ENCODE results near the gene GART. TPM values are rescaled to one million over a fixed set of nuclear protein-coding genes. Genes with fewer than 3 reads are reported as not detected.
A peak's percentile ranks its signal among the peaks of the same experiment; 100 is the strongest.

GART gene
- polyA plus RNA-seq, 1 donor: 62.2 TPM

DNA sequence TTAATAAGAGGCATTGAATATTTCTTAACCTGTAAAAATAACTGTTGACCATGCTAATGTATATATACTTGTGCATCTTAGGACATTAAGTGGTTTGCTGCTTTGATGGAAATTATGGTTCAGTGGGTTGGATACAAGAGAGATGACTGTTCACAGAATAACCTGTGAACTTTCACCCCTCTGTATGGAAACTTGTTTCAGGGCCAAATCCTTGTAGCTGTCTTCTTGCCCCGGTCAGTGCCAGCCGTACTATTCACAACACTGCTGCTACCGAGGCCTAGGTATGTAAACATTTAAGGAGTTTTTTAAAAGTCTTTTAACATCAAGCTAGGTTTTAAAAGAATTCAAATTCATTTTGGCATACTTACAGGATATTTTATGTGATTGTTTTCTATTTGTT, 30.4 kb upstream of the GART start:
- H3K4me1 ChIP-seq (ENCODE audit: control insufficient read depth, insufficient read depth, low read length): peaks cover 9% of the 10 kb centered on the region
- no peak for DNase-seq
- no peaks in the 10 kb centered on the region for H3K9me3 ChIP-seq (ENCODE audit: control insufficient read depth, low read depth, low read length)
- no peaks in the 10 kb centered on the region for H3K27me3 ChIP-seq (ENCODE audit: control insufficient read depth, insufficient read depth, low read length)
- H3K27ac ChIP-seq (ENCODE audit: low read length): no peak overlapping the region
- no peak overlapping the region for H3K4me3 ChIP-seq (ENCODE audit: low read length)
- peaks cover 59% of the 10 kb centered on the region for H3K36me3 ChIP-seq (ENCODE audit: control insufficient read depth, insufficient read depth, low read length)
- no CpG with 5 or more reads among the region's 3 CpGs for WGBS (ENCODE audit: insufficient coverage, low lambda C conversion rate)

DNA sequence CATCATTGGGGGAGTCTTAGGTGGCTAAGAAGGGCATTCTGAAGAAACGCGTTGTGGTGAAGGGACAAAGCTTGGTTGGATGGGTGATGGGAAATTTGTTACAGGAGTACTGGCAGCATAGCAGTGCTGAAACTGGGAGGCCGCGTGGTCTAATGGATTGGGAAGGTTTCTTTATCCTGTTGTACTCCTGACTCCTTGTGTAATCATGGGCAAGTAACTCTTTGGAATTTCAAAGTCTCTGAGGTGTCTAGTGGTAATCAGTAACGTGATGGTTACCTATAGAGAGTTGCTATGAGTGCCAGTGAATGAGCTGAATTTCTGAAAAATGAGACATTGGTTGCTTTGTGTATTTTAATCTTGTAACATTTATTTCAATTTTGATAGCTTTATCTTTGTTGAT, 28.1 kb upstream of the GART start:
- Histone ChIP-seq H3K27ac (ENCODE audit: low read length) (no peak overlapping the region), H3K4me1 (ENCODE audit: control insufficient read depth, insufficient read depth, low read length) (peaks cover 5% of the 10 kb centered on the region), H3K4me3 (ENCODE audit: low read length) (no peak overlapping the region), H3K27me3 (ENCODE audit: control insufficient read depth, insufficient read depth, low read length) (no peaks in the 10 kb centered on the region), H3K36me3 (ENCODE audit: control insufficient read depth, insufficient read depth, low read length) (peaks cover 54% of the 10 kb centered on the region), H3K9me3 (ENCODE audit: control insufficient read depth, low read depth, low read length) (no peaks in the 10 kb centered on the region)
- peak in 1 of 2 donors; percentile 29 for DNase-seq
- WGBS (ENCODE audit: insufficient coverage, low lambda C conversion rate): 40% methylated on average over 1 of the region's 5 CpGs

DNA sequence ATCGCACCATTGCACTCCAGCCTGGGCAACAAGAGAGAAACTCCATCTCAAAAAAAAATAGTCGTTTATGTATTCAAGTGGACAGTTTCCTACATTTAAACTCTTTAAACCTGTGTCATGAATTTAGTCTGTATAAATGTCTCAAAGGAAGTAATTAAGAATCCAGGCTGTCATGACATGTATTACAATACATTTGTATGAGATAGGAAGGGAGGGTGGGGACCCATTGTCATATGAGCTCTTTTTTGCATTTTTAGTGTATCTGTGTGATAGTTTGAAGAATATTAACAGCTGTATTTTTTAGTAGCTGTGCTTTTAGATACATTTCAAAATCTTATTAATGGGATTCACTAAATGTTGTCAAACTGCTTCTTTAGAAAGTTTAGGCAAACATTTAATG, 26.5 kb upstream of the GART start:
- peaks cover 5% of the 10 kb centered on the region for H3K4me1 ChIP-seq (ENCODE audit: control insufficient read depth, insufficient read depth, low read length)
- no peak for DNase-seq
- no peaks in the 10 kb centered on the region for H3K27me3 ChIP-seq (ENCODE audit: control insufficient read depth, insufficient read depth, low read length)
- peaks cover 51% of the 10 kb centered on the region for H3K36me3 ChIP-seq (ENCODE audit: control insufficient read depth, insufficient read depth, low read length)
- H3K4me3 ChIP-seq (ENCODE audit: low read length): no peak overlapping the region
- no peak overlapping the region for H3K27ac ChIP-seq (ENCODE audit: low read length)
- no peaks in the 10 kb centered on the region for H3K9me3 ChIP-seq (ENCODE audit: control insufficient read depth, low read depth, low read length)
- WGBS (ENCODE audit: insufficient coverage, low lambda C conversion rate): no CpG with 5 or more reads among the region's 2 CpGs

DNA sequence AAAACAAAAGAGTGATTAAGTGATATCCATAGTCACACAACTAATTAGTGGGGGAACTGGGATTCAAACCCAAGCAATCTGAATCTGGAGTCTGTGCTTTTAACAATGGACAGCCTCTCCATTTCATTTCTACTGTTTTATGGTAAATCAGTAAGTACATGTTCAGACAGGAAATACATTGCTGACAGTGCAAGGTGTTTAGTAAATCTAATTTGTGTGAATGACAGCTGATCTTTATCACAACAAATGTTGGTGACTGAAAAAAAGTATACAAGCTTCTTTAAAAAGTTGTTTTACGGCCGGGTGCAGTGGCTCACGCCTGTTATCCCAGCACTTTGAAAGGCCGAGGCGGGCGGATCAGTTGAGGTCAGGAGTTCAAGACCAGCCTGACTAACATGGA, 26.0 kb upstream of the GART start:
- no peaks in the 10 kb centered on the region for H3K9me3 ChIP-seq (ENCODE audit: control insufficient read depth, low read depth, low read length)
- H3K27ac ChIP-seq (ENCODE audit: low read length): no peak overlapping the region
- H3K4me1 ChIP-seq (ENCODE audit: control insufficient read depth, insufficient read depth, low read length): peaks cover 5% of the 10 kb centered on the region
- DNase-seq: no peak
- H3K27me3 ChIP-seq (ENCODE audit: control insufficient read depth, insufficient read depth, low read length): no peaks in the 10 kb centered on the region
- peaks cover 48% of the 10 kb centered on the region for H3K36me3 ChIP-seq (ENCODE audit: control insufficient read depth, insufficient read depth, low read length)
- no peak overlapping the region for H3K4me3 ChIP-seq (ENCODE audit: low read length)
- WGBS (ENCODE audit: insufficient coverage, low lambda C conversion rate): no CpG with 5 or more reads among the region's 6 CpGs

DNA sequence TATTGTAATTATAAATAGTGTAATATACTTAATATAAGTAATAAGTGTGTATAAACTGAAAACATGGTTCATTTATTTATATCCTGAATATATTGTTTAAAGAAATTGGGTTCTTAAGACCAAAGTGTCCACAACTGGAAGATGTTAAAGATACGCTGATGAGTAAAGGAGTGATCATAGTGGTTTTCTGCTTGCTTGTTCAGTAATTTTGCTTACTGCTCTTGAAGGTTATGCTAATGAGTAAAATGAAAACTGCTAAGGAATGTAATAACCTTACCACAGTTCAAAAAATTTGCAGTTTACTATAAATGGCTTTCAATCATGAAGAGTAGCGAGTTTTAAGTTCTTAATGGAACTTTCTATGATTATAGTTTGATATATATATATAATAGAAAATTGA, 24.6 kb upstream of the GART start:
- WGBS (ENCODE audit: insufficient coverage, low lambda C conversion rate): 100% methylated on average over 1 of the region's 2 CpGs
- peaks cover 47% of the 10 kb centered on the region for H3K36me3 ChIP-seq (ENCODE audit: control insufficient read depth, insufficient read depth, low read length)

DNA sequence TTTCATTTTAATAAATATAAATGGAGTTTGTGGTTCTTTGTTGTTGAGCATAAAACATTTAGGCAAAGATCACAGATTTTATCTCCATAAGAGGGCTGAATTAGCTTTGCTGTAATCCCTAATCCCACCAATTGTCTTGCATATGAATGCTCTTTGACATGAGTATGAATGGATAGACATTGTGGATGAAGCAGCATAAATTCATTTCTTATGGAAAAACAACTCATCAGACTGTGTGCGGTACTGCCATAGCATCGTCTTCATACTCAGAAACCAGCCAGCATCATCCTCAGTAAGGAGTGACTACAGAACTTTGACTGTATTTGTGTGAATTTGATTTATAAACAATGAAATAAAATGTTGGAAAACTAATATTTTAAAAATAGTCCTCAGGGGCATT, 20.5 kb upstream of the GART start:
- WGBS (ENCODE audit: insufficient coverage, low lambda C conversion rate): no CpG with 5 or more reads among the region's 2 CpGs
- H3K4me3 ChIP-seq (ENCODE audit: low read length): no peak overlapping the region
- H3K36me3 ChIP-seq (ENCODE audit: control insufficient read depth, insufficient read depth, low read length): peaks cover 57% of the 10 kb centered on the region
- DNase-seq: no peak
- no peaks in the 10 kb centered on the region for H3K9me3 ChIP-seq (ENCODE audit: control insufficient read depth, low read depth, low read length)
- no peak overlapping the region for H3K27ac ChIP-seq (ENCODE audit: low read length)
- H3K27me3 ChIP-seq (ENCODE audit: control insufficient read depth, insufficient read depth, low read length): no peaks in the 10 kb centered on the region
- no peaks in the 10 kb centered on the region for H3K4me1 ChIP-seq (ENCODE audit: control insufficient read depth, insufficient read depth, low read length)

More for the DNA sequence above, 24.6 kb upstream of the GART start:
- Histone ChIP-seq H3K9me3 (ENCODE audit: control insufficient read depth, low read depth, low read length) (no peaks in the 10 kb centered on the region), H3K4me1 (ENCODE audit: control insufficient read depth, insufficient read depth, low read length) (peaks cover 5% of the 10 kb centered on the region), H3K27me3 (ENCODE audit: control insufficient read depth, insufficient read depth, low read length) (no peaks in the 10 kb centered on the region), H3K4me3 (ENCODE audit: low read length) (no peak overlapping the region), H3K27ac (ENCODE audit: low read length) (no peak overlapping the region)
- DNase-seq: no peak

DNA sequence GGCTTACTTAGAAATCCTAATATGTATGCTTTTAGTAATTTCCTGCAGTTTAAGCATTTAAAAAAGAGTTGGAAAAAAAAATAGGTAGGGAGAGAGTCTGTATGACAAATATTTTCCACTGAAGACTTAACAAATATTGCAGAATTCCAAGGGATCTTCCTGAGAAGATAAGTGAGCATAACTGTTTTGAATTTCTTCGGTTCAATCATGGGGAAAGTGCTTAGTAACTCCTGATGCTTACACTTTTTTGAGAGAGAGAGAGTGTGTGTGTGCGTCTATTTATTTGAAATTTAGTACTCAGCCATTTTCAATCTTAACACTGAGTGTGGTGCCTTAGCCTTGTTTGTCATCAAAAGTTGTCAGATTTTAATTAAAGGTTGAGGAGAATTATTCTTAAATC, 19.5 kb upstream of the GART start:
- no peaks in the 10 kb centered on the region for H3K27me3 ChIP-seq (ENCODE audit: control insufficient read depth, insufficient read depth, low read length)
- DNase-seq: no peak
- H3K4me1 ChIP-seq (ENCODE audit: control insufficient read depth, insufficient read depth, low read length): no peaks in the 10 kb centered on the region
- no peak overlapping the region for H3K27ac ChIP-seq (ENCODE audit: low read length)
- no peak overlapping the region for H3K4me3 ChIP-seq (ENCODE audit: low read length)
- H3K9me3 ChIP-seq (ENCODE audit: control insufficient read depth, low read depth, low read length): no peaks in the 10 kb centered on the region
- WGBS (ENCODE audit: insufficient coverage, low lambda C conversion rate): 100% methylated on average over 2 of the region's 2 CpGs
- peaks cover 61% of the 10 kb centered on the region for H3K36me3 ChIP-seq (ENCODE audit: control insufficient read depth, insufficient read depth, low read length)

DNA sequence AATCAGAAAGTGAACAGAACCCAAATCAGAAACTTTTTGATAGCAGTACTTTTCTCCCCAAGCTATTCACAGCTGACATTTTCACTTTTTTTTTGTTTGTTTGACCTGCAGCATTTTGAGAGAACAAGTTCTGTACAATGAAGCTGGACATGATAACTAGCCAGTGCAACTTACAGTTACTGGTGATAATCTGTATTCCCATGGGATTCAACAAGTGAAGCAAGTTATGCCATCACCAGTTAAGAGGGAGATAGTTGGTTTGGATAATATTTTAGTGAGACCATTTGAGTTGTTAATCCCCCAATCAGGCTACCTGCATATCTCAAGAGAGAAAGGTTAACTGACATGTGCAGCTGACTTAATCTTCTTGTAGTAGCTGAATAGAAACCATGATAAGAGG, 19.0 kb upstream of the GART start:
- H3K27ac ChIP-seq (ENCODE audit: low read length): no peak overlapping the region
- H3K4me3 ChIP-seq (ENCODE audit: low read length): no peak overlapping the region
- no peaks in the 10 kb centered on the region for H3K4me1 ChIP-seq (ENCODE audit: control insufficient read depth, insufficient read depth, low read length)
- no peaks in the 10 kb centered on the region for H3K9me3 ChIP-seq (ENCODE audit: control insufficient read depth, low read depth, low read length)
- H3K36me3 ChIP-seq (ENCODE audit: control insufficient read depth, insufficient read depth, low read length): peaks cover 64% of the 10 kb centered on the region
- H3K27me3 ChIP-seq (ENCODE audit: control insufficient read depth, insufficient read depth, low read length): no peaks in the 10 kb centered on the region
- no peak for DNase-seq

DNA sequence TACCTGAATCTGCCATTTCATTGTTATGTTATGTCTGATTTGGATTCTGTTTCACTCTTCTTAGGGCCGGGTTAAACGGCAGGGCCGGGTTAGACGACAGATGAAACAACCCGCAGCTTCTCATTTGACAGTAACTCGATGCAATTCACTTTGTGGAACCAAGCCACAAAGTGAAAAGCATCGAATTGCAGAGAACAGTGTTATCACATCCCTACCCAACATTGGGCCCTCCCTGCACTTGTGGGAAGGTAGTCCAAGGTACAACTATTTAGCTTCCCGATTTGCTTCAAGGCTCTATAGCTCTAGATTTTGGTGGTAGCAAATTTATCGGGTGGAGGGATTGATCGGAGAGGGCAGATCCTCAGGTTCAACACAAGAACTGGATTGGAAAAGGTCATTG, 17.9 kb upstream of the GART start:
- Histone ChIP-seq H3K36me3 (ENCODE audit: control insufficient read depth, insufficient read depth, low read length) (peaks cover 64% of the 10 kb centered on the region), H3K4me1 (ENCODE audit: control insufficient read depth, insufficient read depth, low read length) (no peaks in the 10 kb centered on the region), H3K4me3 (ENCODE audit: low read length) (no peak overlapping the region), H3K27me3 (ENCODE audit: control insufficient read depth, insufficient read depth, low read length) (no peaks in the 10 kb centered on the region), H3K9me3 (ENCODE audit: control insufficient read depth, low read depth, low read length) (no peaks in the 10 kb centered on the region), H3K27ac (ENCODE audit: low read length) (no peak overlapping the region)
- WGBS (ENCODE audit: insufficient coverage, low lambda C conversion rate): no CpG with 5 or more reads among the region's 10 CpGs
- DNase-seq: no peak

DNA sequence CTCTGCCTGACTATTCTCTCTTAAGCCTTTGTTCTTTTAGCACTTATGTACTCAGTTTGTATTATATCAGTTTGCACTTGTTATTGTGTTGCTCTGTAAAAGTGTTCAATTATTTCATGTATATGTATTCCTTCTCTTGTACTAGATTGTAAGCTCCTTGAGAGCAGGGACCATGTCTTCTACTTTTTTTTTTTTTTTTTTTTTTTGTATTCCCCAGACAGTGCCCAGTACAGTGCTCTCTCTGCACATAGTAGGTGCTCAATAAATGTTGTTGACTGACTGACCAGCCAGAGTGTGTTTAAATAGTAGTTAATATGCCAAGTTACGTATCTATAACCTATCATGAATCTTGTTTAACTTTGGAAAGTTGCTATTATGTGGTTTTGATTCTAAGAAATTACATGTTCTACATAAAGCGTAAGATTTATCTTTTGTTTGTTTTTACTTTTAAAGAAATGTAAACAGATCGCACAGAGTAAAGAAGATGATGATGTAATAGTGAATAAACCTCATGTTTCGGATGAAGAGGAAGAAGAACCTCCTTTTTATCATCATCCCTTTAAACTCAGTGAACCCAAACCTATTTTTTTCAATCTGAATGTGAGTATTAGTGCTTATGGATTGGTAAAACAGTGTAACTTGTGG, 17.0 kb upstream of the GART start:
- H3K36me3 ChIP-seq (ENCODE audit: control insufficient read depth, insufficient read depth, low read length): peaks cover 67% of the 10 kb centered on the region
- no peak overlapping the region for H3K27ac ChIP-seq (ENCODE audit: low read length)
- no peaks in the 10 kb centered on the region for H3K4me1 ChIP-seq (ENCODE audit: control insufficient read depth, insufficient read depth, low read length)
- 73% methylated on average over 3 of the region's 4 CpGs for WGBS (ENCODE audit: insufficient coverage, low lambda C conversion rate)
- H3K9me3 ChIP-seq (ENCODE audit: control insufficient read depth, low read depth, low read length): no peaks in the 10 kb centered on the region
- DNase-seq: no peak
- no peaks in the 10 kb centered on the region for H3K27me3 ChIP-seq (ENCODE audit: control insufficient read depth, insufficient read depth, low read length)
- H3K4me3 ChIP-seq (ENCODE audit: low read length): no peak overlapping the region

DNA sequence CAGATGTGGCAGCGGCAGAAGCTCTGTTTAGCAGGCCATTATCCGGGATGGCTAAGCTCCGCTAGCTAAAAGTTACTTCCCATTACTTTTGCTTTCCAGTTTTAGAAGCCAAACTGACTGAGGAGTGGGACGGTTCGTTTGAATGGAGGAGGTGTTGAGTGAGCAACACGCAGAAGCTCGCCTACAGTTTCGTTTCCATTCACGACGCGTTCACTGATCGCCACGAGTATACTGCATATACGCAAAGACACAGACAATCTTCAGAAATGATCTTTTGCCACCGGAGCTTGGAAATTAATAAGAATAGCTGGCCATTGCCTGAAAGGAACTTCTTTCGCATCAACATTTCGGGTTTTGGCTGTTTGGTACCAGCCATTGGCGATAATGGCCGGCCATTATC, 15.5 kb upstream of the GART start:
- peaks cover 77% of the 10 kb centered on the region for H3K36me3 ChIP-seq (ENCODE audit: control insufficient read depth, insufficient read depth, low read length)
- 100% methylated on average over 1 of the region's 19 CpGs for WGBS (ENCODE audit: insufficient coverage, low lambda C conversion rate)
- H3K4me1 ChIP-seq (ENCODE audit: control insufficient read depth, insufficient read depth, low read length): no peaks in the 10 kb centered on the region

More for the DNA sequence above, 15.5 kb upstream of the GART start:
- no peak for DNase-seq
- no peaks in the 10 kb centered on the region for H3K27me3 ChIP-seq (ENCODE audit: control insufficient read depth, insufficient read depth, low read length)
- no peak overlapping the region for H3K4me3 ChIP-seq (ENCODE audit: low read length)
- H3K9me3 ChIP-seq (ENCODE audit: control insufficient read depth, low read depth, low read length): no peaks in the 10 kb centered on the region
- H3K27ac ChIP-seq (ENCODE audit: low read length): no peak overlapping the region
